OCI-LY3 (cell line): ENCODE data around the gene NBDY.

Experiments
- EZH2phosphoT487 ChIP-seq: fragments of 200-600 bp; shearing (Covaris generic); IDR thresholded peaks from 2 replicates; pipeline ENCODE4 v1.6.1; 2018; ENCODE audit warnings: antibody characterized with exemption, mixed run types, low read depth
- TF ChIP-seq, protein P1 (sequence below): fragments of 200-600, 300-600 bp; sonication (generic); IDR thresholded peaks from 2 replicates; pipeline ENCODE4 v1.5.1; 2014; ENCODE audit warnings: antibody characterized with exemption, low read length, low read depth

DNA sequence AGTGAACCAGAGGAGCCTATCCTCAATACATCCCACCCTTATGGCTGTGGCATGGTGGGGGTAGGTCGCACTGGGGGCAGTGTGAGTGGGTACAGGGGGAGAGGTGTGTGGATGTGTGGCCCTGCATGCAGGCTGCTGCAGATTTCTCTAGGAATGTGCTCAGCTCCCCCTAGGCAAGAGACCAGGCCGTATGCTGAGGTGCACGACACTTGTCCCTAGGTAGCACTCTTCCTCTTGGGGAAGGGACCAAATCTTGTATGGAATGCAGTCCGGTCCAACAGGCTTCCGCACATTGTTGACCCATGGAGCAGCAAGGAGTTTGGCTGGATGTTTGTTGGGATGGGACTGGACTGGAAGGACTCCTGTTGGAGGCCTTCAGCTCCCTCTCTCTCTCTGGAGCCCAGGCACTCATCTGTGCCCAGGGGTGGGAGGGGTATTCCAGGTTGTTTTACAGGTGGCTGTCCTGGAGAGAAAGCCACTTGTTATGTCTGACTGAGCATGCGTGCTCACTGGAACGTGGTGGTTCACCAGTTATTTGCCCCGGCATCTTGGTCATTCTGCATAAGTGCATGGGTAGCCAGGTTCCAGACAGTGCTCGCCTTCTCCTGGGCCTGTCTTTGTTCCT lies 55.1 kb downstream of the NBDY start:
- TF ChIP-seq, protein P1, sequence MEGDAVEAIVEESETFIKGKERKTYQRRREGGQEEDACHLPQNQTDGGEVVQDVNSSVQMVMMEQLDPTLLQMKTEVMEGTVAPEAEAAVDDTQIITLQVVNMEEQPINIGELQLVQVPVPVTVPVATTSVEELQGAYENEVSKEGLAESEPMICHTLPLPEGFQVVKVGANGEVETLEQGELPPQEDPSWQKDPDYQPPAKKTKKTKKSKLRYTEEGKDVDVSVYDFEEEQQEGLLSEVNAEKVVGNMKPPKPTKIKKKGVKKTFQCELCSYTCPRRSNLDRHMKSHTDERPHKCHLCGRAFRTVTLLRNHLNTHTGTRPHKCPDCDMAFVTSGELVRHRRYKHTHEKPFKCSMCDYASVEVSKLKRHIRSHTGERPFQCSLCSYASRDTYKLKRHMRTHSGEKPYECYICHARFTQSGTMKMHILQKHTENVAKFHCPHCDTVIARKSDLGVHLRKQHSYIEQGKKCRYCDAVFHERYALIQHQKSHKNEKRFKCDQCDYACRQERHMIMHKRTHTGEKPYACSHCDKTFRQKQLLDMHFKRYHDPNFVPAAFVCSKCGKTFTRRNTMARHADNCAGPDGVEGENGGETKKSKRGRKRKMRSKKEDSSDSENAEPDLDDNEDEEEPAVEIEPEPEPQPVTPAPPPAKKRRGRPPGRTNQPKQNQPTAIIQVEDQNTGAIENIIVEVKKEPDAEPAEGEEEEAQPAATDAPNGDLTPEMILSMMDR: no peak
- TF ChIP-seq EZH2phosphoT487: no peak
